OCI-LY3 (cell line): ENCODE results near the gene HENMT1.
"Not testable (repeated sequence)": the region's sequence is repeated elsewhere in the genome, so short reads cannot be mapped to it uniquely, and the experiment has no call there.

Source experiments
- EZH2phosphoT487 ChIP-seq: fragments of 200-600 bp; shearing (Covaris generic); IDR thresholded peaks from 2 replicates; pipeline ENCODE4 v1.6.1; 2018; ENCODE audit warnings: antibody characterized with exemption, mixed run types, low read depth
- TF ChIP-seq, protein P1 (sequence below): fragments of 200-600, 300-600 bp; sonication (generic); IDR thresholded peaks from 2 replicates; pipeline ENCODE4 v1.5.1; 2014; ENCODE audit warnings: antibody characterized with exemption, low read length, low read depth

DNA sequence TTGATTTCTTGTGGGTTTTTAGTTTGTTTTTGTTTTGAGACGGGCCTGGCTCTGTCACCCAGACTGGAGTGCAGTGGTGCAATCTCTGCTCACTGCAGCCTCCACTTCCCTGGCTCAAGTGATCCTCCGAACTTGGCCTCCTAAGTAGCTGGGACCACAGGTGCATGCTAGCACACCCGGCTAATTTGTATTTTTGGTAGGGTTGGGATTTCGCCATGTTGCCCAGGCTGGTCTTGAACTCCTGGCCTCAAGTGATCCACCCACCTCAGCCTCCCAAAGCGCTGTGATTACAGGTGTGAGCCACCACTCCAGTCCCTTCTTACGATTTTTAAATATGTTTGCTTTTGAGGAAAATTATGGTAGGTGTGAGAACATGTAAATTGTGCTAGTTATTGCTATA is 41.2 kb upstream of the HENMT1 start:
- TF ChIP-seq, protein P1, sequence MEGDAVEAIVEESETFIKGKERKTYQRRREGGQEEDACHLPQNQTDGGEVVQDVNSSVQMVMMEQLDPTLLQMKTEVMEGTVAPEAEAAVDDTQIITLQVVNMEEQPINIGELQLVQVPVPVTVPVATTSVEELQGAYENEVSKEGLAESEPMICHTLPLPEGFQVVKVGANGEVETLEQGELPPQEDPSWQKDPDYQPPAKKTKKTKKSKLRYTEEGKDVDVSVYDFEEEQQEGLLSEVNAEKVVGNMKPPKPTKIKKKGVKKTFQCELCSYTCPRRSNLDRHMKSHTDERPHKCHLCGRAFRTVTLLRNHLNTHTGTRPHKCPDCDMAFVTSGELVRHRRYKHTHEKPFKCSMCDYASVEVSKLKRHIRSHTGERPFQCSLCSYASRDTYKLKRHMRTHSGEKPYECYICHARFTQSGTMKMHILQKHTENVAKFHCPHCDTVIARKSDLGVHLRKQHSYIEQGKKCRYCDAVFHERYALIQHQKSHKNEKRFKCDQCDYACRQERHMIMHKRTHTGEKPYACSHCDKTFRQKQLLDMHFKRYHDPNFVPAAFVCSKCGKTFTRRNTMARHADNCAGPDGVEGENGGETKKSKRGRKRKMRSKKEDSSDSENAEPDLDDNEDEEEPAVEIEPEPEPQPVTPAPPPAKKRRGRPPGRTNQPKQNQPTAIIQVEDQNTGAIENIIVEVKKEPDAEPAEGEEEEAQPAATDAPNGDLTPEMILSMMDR: not testable (repeated sequence)
- not testable (repeated sequence) for TF ChIP-seq EZH2phosphoT487
